Hepatocyte (in vitro differentiated cells): Measurements from ENCODE around the gene SLC1A2. TPM values are rescaled to one million over a fixed set of nuclear protein-coding genes. Genes with fewer than 3 reads are reported as not detected.

Experiments
- DNase-seq: peaks from one replicate; pipeline ENCODE4 v3.0.0-alpha.2; 2016; ENCODE audit warnings: low spot score
- H2AFZ ChIP-seq: fragments of 200-600 bp; sonication (generic); 2 replicates; pipeline ENCODE4 v1.6.0; 2016; ENCODE audit warnings: antibody characterized with exemption, mild to moderate bottlenecking
- H3K27ac ChIP-seq: fragments of 200-600 bp; sonication (generic); 2 replicates; pipeline ENCODE4 v1.5.1; 2016; ENCODE audit warnings: mild to moderate bottlenecking
- H3K27me3 ChIP-seq: fragments of 200-600 bp; sonication (generic); 2 replicates; pipeline ENCODE4 v1.6.1; 2016
- H3K36me3 ChIP-seq: fragments of 200-600 bp; sonication (generic); replicated peaks from 2 replicates; pipeline ENCODE4 v1.5.1; 2016; ENCODE audit warnings: low read depth; ENCODE audit not compliant: insufficient read depth
- H3K4me1 ChIP-seq: fragments of 200-600 bp; sonication (generic); 2 replicates; pipeline ENCODE4 v1.5.1; 2016; ENCODE audit warnings: mild to moderate bottlenecking, moderate library complexity; ENCODE audit not compliant: insufficient read depth
- H3K4me2 ChIP-seq: fragments of 200-600 bp; sonication (generic); 2 replicates; pipeline ENCODE4 v1.6.0; 2016
- H3K4me3 ChIP-seq: fragments of 200-600 bp; sonication (generic); 2 replicates; pipeline ENCODE4 v1.5.1; 2016; ENCODE audit warnings: mild to moderate bottlenecking
- H3K79me2 ChIP-seq: fragments of 200-600 bp; sonication (generic); 2 replicates; pipeline ENCODE4 v1.6.0; 2017; ENCODE audit warnings: mild to moderate bottlenecking
- H3K9me2 ChIP-seq: fragments of 200-600 bp; sonication (generic); replicated peaks from 2 replicates; pipeline ENCODE4 v1.6.0; 2017; ENCODE audit warnings: mild to moderate bottlenecking; ENCODE audit not compliant: insufficient read depth
- H3K9me3 ChIP-seq: fragments of 200-600 bp; sonication (generic); 2 replicates; pipeline ENCODE4 v1.5.1; 2016; ENCODE audit warnings: low read depth, mild to moderate bottlenecking
- H4K20me1 ChIP-seq: fragments of 200-600 bp; sonication (generic); 2 replicates; pipeline ENCODE4 v1.6.0; 2016; ENCODE audit warnings: mild to moderate bottlenecking; ENCODE audit not compliant: insufficient read depth, poor library complexity, severe bottlenecking
- EZH2 ChIP-seq: fragments of 200-600 bp; sonication (generic); IDR thresholded peaks from 2 replicates; pipeline ENCODE4 v1.6.1; 2016; ENCODE audit warnings: antibody characterized with exemption, mild to moderate bottlenecking, borderline replicate concordance
- EZH2phosphoT487 ChIP-seq: fragments of 200-600 bp; sonication (generic); IDR thresholded peaks from one replicate; pipeline ENCODE4 v1.6.1; 2018; ENCODE audit warnings: antibody characterized with exemption, mild to moderate bottlenecking, low read depth, moderate library complexity; ENCODE audit not compliant: unreplicated experiment, severe bottlenecking
- WGBS: methylation state at CpG from one replicate; pipeline ENCODE4 v1.1.6; 2016; ENCODE audit warnings: low lambda C conversion rate; ENCODE audit errors: missing lambda C conversion rate; 5-methylcytosine and 5-hydroxymethylcytosine counted together
- polyA plus RNA-seq: library from polyadenylated mRNA; unstranded; fragments of >200 nt; fragmentation: Nextera tagmentation; extraction: Ambion mirVana; gene quantifications from 2 replicates; pipeline ENCODE4 v1.2.1, GENCODE V29; 2016
- total RNA-seq: library from RNA; depleted of rRNA; stranded (reverse); fragments of >200 nt; gene quantifications from 2 replicates; pipeline ENCODE4 v1.2.3, GENCODE V29; 2014
- TF ChIP-seq, protein P1 (sequence below): fragments of 200-600 bp; sonication (generic); IDR thresholded peaks from 2 replicates; pipeline ENCODE4 v1.5.1; 2016; ENCODE audit warnings: antibody characterized with exemption, mild to moderate bottlenecking; ENCODE audit not compliant: poor library complexity

Gene SLC1A2
- total and polyA plus RNA-seq, 2 experiments from 2014 or later = 0.59 to 2.9 TPM

DNA sequence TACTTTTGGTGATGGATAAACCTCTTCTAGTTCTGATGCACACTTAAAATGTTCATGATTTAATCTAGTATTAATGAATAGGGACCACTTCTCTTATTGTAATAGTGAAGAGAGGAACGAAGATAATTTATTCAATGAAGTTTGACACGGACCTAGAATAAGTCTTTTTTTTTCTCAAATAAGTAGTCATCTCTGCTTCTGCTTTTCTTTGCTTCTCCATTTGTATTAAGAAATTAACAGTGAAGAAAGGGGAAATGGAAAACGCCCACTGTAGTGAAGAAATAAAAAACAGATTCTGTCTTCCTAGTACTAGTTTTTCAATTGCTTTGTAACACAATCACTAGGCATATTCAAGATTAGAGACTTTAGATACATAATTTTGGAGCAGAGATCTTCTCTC lies 207.4 kb downstream of the SLC1A2 start:
- H3K36me3 ChIP-seq = no peaks in the 10 kb centered on the region
- no peaks in the 10 kb centered on the region for H4K20me1 ChIP-seq
- H2AFZ ChIP-seq = no peak overlapping the region
- H3K9me3 ChIP-seq = no peaks in the 10 kb centered on the region
- TF ChIP-seq, protein P1, sequence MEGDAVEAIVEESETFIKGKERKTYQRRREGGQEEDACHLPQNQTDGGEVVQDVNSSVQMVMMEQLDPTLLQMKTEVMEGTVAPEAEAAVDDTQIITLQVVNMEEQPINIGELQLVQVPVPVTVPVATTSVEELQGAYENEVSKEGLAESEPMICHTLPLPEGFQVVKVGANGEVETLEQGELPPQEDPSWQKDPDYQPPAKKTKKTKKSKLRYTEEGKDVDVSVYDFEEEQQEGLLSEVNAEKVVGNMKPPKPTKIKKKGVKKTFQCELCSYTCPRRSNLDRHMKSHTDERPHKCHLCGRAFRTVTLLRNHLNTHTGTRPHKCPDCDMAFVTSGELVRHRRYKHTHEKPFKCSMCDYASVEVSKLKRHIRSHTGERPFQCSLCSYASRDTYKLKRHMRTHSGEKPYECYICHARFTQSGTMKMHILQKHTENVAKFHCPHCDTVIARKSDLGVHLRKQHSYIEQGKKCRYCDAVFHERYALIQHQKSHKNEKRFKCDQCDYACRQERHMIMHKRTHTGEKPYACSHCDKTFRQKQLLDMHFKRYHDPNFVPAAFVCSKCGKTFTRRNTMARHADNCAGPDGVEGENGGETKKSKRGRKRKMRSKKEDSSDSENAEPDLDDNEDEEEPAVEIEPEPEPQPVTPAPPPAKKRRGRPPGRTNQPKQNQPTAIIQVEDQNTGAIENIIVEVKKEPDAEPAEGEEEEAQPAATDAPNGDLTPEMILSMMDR = no peak
- TF ChIP-seq EZH2phosphoT487 = no peak
- TF ChIP-seq EZH2 = no peak
- 93% methylated on average over 3 of the region's 3 CpGs for WGBS
- H3K27me3 ChIP-seq = no peaks in the 10 kb centered on the region
- no peaks in the 10 kb centered on the region for H3K9me2 ChIP-seq
- no peak overlapping the region for H3K27ac ChIP-seq
- H3K79me2 ChIP-seq = no peaks in the 10 kb centered on the region
- no peaks in the 10 kb centered on the region for H3K4me1 ChIP-seq
- H3K4me2 ChIP-seq = no peak overlapping the region
- H3K4me3 ChIP-seq = no peak overlapping the region
- no peak for DNase-seq

DNA sequence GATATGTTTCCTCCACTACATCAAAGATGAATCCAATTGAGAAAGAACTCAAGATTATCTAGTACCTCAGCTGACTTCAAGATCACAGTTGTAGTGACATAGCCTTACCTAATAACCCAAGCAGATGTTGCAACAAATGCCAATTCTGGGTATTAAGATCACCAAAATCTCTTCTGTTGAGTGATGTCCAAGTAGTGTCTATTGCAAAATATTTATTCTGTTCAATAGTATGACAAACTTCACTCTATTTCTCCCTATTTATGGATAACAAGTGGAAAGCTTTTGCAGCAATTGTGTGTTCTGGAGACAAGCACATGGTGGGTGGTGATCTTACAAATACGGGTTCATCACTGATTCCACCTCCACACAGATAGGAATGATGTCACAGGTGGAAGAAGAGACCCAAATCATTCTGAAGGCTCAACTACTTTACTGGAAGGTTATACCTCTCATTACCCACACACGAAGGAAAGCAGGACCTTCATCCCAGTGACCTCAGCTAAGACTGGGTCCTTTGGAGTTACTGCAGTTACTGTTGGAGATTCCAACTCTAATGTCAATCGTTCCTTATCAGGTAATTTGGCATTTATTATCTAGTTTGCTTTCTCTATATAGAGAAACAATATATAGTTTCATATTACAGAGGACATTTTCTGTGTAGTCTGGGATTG lies 208.3 kb downstream of the SLC1A2 start:
- Histone ChIP-seq H3K9me3 (no peaks in the 10 kb centered on the region), H3K27ac (no peak overlapping the region), H3K36me3 (no peaks in the 10 kb centered on the region), H3K4me1 (no peaks in the 10 kb centered on the region), H3K4me3 (no peak overlapping the region), H3K4me2 (no peak overlapping the region), H4K20me1 (no peaks in the 10 kb centered on the region), H2AFZ (no peak overlapping the region), H3K27me3 (no peaks in the 10 kb centered on the region), H3K79me2 (no peaks in the 10 kb centered on the region), H3K9me2 (no peaks in the 10 kb centered on the region)
- 87% methylated on average over 3 of the region's 3 CpGs for WGBS
- no peak for DNase-seq
- TF ChIP-seq, protein P1 = no peak
- TF ChIP-seq EZH2 = no peak

DNA sequence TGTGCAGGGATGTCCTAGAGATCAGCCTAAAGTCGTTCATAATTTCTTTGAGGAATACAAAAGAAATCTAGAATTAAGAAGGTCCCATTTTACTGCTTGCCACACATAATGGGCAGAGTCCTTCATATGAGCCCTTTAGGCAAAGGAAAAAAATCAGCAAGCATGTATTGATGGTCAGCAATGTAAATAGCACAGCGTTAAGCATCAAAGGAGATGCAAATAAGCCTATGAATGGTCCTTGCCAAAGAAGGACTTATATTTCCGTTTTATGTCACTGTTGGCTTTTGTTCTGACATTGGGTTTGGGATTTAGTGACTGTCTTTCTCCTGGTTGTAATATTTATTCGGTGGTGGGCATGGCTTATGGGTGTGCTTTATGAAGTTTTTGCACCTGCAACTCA lies 210.6 kb downstream of the SLC1A2 start:
- no peak overlapping the region for H3K4me2 ChIP-seq
- H3K4me1 ChIP-seq = no peaks in the 10 kb centered on the region
- no peaks in the 10 kb centered on the region for H3K36me3 ChIP-seq
- TF ChIP-seq, protein P1 = no peak
- TF ChIP-seq EZH2phosphoT487 (no peak), EZH2 (no peak)
- no peak for DNase-seq
- H3K9me3 ChIP-seq = no peaks in the 10 kb centered on the region
- WGBS = 70% methylated on average over 4 of the region's 4 CpGs
- H2AFZ ChIP-seq = no peak overlapping the region
- no peaks in the 10 kb centered on the region for H3K9me2 ChIP-seq
- no peak overlapping the region for H3K4me3 ChIP-seq
- no peaks in the 10 kb centered on the region for H3K79me2 ChIP-seq
- H3K27me3 ChIP-seq = no peaks in the 10 kb centered on the region
- H3K27ac ChIP-seq = no peak overlapping the region
- H4K20me1 ChIP-seq = no peaks in the 10 kb centered on the region
